ENCODE data around the gene UQCR10.
"Not testable (repeated sequence)": the region's sequence is repeated elsewhere in the genome, so short reads cannot be mapped to it uniquely, and the experiment has no call there.

UQCR10 gene

DNA sequence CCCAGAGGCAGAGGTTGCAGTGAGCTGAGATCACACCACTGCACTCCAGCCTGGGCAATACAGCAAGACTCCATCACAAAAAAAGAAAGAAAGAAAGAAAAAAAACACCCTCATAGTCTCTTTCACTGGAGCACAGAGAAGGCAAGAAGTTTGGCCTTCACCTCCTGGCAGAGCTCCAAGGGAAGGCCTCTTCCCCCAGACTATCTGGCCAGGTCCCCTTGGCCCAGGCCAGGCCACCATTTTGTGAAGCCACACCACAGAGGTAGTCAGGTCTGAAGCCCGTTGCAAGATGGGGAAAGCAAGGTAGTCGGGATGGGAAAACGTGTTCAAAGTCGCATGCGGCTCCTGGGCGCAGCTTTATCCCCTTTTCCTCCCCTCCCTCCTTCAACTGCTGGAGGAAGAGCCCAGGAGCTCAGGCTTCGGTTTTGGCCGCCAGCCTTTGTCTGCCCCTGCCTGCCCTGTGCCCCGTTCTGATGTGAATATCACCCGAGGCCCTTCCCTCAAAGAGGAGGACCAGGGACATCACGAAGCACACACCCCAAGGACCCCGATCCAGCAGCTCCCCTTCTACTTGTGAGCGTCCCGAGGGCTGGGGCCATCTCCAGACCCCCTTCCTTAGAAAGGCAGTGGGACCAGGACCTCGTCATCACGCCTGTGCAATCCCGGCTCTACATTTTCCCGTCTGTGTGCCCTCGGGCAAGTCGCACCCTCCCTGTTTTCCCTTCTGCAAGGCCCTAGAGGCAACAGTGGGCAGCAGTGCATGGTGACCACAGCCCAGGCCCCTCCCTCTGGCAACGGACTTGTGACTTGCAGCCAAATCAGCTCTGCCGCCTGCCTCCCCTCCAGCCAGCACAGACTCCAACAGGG is 29.7 kb upstream of the UQCR10 start:
- DNase-seq (ENCODE audit: low read depth): no peak

DNA sequence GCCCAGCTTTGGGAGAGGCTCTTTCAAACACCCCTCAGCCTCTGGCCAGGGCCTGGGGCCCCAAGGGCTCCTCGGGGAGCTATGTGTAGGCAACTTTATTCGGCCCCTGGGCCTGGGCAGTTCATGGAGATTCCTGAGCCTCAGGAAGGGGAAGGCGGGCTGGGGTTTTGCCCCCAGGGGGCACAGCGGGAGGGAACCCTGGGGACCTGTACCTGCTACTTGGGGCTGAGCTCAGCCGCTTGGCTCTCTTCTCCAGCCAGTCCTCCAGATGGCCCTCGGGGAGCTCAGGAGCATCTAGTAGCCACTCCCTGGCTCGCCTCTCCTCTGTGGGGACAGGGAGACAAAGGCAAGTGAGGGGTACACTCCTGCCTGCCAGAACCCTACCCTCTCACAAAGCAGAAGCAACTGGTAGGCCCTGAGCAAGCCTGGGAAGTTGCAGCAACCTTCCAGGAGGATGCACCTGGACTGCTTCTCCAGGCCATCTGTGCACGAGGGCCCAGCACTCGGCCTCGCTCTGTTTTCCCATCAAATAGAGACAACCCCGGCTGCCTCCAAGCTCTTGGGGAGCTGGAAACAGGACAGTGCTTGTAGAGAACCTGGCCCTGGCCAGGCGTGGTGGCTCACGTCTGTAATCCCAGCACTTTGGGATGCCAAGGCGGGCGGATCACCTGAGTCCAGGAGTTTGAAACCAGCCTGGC is 28.9 kb upstream of the UQCR10 start:
- DNase-seq (ENCODE audit: low read depth): no peak

DNA sequence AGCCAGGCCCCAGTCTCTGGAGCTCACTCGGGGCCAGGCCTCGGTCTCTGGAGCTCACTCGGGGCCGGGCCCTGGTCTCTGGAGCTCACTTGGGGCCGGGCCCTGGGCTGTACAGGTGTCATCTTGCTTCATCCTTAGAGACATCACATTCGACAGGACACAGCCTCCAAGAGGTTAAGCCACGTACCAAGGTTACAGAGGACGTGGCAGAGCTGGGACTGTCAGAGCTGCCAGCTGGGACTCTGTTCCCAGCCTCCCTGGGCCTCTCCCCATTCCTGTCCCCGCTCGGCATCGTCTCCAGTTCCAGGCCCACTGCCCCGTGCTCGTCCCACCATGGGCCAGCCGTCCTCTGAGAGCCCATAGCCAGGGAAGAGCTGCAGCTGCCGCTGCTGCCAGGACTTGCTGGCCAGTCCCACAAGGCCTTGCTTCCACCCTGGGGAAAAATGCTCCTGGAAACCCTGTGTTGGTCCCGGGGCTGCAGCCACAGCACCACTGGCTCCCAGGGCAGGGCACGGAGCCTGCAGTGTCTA is 27.8 kb upstream of the UQCR10 start:
- no peak for DNase-seq (ENCODE audit: low read depth)

DNA sequence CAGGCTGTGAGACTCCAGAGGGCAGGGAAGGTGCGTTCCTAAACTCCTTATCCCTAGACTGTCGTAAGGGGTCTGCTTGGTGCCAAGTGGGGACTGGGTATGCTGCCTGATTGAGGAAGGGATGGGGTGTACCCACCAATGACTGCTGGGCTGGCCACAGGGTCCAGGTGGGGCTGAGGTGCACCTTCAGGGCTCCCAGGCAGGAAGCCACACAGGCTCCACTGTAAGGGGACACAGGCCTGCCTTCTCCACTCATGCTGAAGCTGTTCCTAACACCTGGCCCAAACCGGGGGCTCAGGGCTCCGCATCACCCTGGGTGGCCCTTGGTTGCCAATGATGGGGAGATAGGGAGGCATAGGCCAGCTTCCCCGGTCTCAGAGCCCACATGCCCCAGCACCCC is 27.0 kb upstream of the UQCR10 start:
- no peak for DNase-seq (ENCODE audit: low read depth)

DNA sequence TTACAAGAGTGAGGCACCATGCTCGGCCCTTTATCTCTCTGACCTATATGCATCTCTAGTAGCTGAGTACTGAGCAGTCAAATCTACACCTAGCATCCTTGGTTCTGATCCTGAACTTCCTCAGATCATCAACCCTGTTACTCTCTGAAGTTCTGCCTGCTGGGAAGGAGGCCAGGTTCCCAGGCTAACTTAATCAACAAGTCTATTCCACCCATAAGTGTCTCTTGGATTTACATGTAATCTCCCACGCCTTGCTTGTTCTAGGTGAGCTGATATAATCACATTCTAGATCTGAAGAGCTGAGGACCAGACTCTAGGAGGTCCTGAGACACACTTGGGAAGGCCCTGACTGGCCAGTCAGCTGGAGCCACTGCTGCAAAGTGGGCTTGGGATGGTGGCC is 25.2 kb upstream of the UQCR10 start:
- DNase-seq (ENCODE audit: low read depth): no peak

DNA sequence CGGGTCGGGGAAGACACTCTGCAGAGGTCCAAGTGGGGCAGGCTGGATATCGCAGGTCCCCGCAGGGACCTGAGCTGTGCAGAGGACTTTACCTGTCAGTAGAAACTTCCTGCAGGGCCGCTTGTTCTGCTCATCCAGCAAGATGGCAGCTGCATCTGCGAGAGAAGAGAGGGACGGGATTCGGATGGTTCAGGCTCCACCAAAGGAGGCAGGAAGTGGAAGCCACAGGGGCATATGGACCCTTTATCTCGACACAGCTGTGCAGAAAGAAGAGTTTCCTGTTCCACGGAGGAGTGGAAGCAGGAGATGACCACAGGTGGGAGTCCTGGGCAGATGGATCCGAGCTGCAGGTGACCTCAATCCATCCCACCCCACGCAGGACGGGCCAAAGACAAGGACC is 24.8 kb upstream of the UQCR10 start:
- DNase-seq (ENCODE audit: low read depth): no peak

DNA sequence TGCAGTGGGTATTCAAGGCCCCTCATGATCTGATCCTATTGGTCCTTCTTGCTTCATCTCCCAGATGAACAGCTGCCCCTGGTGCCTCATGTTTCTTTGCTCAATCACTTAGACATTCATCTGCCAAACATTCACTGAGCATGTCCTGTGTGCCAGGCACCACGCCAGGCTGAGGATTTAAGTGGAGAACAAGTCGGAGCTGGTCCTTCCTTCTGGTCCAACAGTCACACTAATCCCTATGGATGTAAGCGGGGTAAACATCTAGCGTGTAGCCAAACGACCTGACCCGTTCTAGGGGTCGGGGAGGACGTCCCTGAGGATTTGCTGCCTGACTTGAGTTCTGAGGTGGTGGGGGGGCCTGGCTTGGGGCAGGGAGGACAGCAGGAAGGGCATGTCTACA is 22.3 kb upstream of the UQCR10 start:
- no peak for DNase-seq (ENCODE audit: low read depth)

DNA sequence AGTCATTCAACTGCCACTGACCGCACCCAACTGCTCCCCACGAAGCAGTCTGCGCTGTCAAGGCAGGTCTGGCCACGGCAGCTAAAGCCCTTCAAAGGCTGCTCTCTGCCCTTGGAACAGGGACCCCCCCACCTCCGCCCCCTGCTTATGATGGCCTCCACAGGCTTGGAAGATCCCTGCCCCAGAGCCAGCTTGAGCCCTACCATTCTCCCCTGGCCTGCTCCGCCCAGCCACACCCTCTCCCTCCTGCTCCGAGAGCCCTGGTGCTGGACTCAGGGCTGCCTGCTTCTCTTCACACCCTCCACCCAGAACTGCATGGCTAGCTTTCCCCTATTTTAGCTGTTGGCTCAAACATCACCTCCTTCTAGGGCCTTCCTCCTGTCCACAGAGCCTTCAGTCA is 19.3 kb upstream of the UQCR10 start:
- no peak for DNase-seq (ENCODE audit: low read depth)

DNA sequence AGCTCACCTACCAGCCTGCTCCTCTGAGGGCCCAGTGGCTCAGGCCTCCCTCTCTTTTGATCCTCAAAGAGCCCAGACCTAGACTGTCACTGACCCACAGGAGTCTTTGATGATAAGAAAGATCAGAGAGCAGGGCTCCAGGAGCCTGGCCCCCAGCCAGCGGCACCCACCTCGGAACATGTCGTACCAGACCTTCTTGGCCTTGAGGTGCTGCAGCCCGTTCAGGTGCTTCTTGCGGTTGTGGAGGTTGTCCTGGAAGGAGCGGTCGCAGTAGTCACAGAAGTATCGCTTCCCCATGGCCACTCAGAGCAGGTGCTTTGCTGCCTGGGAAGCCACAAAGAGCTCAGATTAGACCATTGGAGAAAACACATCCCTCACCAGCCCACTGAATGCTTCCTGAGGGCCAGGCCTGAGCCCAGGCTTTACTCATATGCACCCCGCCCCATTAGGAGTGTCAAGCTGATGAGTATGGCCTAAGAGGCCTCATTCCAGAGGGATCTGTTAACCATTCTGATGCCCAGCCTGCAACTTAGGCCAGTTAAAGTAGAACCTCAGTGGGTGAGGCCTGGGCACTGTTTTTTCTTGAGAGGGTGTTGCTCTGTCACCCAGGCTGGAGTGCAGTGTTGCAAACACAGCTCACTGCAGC is 18.8 kb upstream of the UQCR10 start:
- no peak for DNase-seq (ENCODE audit: low read depth)

DNA sequence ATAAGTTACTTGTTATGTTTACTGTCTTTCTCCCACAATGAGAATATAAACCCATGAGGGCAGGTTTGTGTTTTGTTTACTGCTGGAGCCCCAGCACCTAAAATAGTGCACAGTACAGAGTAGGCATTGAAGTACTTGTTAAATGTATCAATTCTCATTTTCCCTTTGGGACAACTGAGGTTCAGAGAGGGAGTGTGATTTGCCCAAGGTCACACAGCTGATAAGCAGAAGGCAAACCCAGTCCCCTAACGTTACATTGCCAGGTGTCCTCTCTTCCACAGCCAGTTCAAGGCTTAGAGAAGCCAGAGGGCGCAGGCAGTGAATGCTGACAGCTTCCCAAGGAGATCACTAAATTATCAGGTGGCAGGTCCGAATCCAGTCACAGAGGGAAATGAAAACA is 17.1 kb upstream of the UQCR10 start:
- no peak for DNase-seq (ENCODE audit: low read depth)

DNA sequence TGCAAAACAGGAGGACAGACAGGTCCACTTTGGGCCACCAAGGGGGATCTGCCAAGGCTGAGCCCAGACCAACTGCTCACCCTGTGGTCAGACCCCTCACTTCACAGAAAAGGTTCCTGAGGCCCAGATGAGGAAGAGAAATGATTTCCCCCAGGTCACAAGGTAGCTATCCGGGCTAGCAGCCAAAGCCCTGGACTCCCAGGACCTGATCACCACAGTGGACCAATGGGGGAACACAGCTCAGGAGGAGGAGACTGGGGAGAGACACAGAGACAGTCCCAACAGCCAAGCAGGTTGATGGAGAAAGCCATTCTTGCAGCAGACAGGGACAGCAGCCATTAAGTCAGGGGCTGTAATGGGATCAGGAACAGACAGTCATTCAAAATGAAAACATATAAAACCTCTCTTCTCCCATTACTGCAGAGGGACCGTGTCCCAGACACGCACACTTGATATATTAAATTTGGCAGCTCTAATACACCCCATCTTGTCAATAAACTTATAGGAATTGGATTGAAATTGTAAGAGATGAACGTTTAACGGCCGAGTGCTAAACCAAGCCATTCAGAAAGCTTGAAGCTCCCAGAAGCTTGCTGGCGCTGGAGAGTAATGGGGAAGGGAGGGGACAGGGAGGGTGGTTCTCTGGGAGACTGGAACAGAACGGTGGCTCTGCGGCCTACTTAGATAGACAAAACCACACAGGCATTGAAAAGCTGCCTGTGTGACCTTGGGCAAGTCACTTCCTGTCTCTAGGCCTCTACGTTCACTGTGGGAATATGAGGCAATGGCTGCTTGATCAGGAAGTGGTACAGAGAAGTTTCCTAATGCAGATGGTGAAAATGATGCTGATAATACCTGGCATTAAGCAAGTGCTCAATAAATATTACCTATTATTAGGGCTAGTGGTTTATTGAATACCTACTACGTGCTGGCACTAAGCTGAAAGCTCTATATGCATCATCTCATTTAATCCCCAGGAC is 16.3 kb upstream of the UQCR10 start:
- no peak for DNase-seq (ENCODE audit: low read depth)

DNA sequence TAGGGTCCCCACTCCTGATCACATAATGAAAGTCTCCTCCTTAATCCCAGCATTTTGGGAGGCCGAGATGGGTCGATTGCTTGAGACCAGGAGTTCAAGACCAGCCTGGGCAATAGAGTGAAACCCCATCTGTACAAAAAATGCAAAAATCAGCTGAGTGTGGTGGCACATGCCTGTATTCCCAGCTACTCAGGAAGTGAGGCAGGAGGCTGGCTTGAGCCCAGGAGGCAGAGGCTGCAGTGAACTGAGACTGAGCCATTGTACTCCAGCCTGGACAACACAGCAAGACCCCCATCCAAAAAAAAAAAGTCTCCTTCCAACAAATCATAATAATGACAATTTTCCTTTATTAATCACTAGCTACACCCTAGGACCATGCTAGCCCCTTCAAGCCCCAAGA is 15.5 kb upstream of the UQCR10 start:
- DNase-seq (ENCODE audit: low read depth): no peak

DNA sequence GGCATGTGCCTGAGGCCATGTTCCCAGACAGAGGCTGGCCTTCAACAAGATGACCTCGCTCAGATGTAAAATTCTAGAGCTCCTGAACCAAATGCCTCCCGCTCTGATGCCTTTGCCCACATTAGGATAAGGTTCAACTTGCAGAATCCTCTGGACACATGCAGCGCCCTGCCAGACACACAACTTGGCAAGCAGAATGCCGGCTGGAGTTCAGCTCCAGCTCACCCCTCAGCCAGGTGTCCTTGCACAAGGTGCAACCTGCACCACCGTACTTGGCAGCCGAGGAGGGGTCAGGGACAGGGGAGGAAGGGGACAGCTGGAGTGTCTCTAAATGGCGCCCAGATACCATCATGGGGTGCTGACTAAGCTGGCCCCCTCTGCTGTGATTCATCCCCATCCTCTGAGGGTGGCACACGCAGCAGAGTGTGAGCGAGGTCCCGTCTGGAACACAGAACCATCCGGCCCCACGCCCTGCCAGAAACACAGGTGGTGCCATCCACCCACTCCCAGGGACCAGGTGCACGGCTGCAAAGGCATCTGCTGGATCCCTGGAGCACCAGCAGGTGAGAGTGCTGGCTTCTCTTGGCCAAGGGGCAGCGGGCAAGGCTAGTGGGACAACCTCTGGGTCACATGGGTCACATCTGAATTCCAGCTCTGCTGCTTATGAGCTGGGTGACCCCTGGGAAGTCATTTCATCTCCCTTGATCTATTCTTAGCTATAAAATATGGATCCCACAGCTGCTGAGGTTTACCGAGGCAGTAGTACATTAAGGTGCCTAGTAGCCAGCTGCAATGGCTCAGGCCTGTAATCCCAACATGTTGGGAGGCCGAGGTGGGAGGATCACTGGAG is 13.1 kb upstream of the UQCR10 start:
- DNase-seq (ENCODE audit: low read depth): no peak

DNA sequence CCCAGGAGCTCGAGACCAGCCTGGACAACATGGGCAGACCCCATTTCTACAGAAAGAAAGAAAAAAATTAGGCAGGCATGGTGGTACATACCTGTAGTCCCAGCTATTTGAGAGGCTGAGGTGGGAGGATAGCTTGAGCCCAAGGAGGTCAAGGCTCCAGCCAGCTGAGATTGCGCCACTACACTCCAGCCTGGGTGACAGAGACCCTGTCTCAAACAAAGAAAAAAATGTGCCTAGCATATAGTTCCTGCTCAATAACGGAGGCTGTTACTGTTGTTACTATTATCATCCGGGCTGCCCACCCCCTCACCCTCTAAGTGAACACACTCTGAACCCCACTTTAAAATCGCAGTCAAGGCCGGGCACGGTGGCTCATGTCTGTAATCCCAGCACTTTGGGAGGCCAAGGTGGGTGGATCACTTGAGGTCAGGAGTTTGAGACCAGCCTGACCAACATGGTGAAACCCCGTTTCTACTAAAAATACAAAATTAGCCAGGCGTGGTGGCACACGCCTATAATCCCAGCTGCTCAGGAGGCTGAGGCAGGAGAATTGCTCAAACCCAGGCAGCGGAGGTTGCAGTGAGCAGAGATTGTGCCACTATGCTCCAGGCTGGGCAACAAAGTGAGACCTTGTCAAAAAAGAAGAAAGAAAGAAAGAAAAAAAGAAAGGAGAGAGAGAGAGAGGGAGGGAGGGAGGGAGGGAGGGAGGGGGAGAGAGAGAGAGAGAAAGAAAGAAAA is 12.3 kb upstream of the UQCR10 start:
- DNase-seq (ENCODE audit: low read depth): not testable (repeated sequence)

DNA sequence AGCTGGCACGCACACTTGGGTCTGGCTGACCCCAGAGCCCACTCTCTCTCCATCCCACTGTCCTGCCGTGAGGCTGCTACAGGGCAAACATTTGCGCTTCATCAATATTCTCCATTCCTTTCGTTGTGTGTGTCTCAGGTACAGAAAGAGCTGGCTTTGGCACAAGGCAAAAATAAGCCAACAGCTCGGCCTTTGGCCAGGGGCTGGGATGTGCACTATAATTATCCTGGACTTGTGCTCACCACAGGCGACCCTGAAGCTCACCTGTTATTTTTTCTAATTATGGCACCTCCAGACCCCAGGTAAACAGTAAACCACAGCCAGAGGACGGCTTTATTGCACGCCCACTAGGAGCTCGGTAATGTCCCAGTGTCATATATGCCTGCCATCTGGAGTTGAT is 11.3 kb upstream of the UQCR10 start:
- DNase-seq (ENCODE audit: low read depth): no peak

DNA sequence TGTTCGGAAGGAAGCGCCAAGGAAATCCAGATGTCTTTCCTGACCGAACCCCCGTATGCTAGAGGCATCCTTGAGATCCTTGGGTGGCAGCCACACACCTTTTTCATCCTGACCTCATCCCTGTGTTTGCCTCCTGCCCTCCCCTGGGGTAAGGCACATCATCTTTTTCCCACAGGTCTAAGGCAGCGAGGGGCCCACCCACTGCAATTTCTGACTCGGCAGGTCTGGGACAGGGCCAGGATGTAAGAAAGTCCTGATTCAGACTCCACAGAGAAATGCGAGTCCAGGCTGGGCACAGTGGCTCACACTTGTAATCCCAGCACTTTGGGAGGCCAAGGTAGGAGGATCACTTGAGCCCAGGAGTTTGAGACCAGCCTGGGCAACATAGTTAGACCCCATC is 10.8 kb upstream of the UQCR10 start:
- DNase-seq (ENCODE audit: low read depth): no peak

DNA sequence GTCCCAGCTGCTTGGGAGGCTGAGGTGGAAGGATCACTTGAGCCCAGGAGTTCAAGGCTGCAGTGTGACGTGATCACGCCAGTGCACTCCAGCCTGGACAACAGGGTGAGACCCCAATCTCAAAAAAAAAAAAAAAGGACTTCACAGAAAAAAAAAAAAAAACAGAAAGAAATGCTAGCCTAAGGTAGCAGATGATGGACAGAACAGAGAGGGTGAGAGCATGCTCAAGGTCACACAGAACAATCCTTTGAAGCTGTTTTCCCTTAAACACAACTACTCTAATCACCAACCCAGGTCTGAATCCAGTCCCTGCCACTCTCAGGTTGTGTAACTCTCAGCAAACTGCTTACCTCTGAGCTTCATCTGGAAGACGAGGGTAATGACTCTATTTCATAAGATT is 10.1 kb upstream of the UQCR10 start:
- DNase-seq (ENCODE audit: low read depth): no peak

DNA sequence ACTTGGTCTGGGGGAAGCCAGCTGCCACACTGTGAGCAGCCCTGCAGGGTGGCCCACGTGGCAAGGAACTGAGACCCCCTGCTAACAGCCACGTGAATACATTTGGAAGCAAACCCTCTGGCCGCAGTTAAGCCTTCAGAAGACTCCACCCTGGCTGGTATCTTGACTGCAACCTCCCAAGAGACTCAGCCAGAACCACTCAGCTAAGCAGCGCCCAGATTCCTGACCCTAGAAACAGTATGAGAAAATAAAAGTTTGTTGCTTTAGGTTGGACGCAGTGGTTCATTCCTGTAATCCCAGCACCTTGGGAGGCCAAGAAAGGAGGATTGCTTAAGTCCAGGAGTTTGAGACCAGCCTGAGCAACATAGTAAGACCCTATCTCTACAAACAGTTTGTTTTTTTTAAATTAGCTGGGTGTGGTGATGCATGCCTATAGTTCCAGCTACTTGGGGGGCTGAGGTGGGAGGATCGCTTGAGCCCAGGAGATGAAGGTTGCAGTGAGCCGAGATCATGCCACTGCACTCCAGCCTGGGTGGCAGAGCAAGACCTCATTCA is 9.0 kb upstream of the UQCR10 start:
- no peak for DNase-seq (ENCODE audit: low read depth)

DNA sequence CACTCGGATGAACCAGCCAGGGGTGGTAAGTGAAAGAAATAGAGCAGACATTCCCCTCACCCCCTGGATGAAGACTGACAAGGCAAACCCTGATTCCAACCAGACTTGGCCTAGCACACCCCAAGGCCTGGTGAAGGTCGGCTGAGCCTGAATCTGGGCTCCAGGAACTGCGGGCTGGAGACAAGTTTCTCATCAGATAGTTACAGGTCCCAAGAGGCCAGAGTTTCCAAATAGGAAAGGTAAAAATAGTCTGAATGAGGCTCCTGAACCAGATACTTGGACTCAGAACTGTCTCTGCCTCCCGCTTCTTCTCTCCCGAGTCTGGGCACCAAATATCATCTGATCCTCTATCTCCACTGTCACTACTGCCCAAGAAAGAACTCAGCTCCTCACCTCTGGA is 8.2 kb upstream of the UQCR10 start:
- DNase-seq (ENCODE audit: low read depth): no peak

DNA sequence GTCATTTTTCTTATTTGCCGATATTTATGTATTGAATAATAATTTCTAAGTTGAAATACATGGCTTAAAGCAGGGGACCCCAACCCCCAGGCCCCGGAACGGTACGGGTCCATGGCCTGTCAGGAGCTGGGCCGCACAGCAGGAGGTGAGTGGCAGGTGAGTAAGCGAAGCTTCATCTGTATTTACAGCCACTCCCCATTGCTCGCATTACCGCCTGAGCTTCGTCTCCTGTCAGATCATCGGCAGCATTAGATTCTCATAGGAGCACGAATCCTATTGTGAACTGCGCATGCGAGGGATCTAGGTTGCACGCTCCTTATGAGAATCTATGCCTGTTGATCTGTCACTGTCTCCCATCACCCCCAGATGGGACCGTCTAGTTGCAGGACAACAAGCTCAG is 4.9 kb upstream of the UQCR10 start:
- no peak for DNase-seq (ENCODE audit: low read depth)

All from activated T-cell treated with anti-CD3 and anti-CD28 coated beads for 1 hour (primary cell).